ENCODE data around the gene POLD4.
"Not testable (repeated sequence)": the region's sequence is repeated elsewhere in the genome, so short reads cannot be mapped to it uniquely, and the experiment has no call there.

The POLD4 gene

GRCh38 chr11:67353317-67354074, at the start of gene POLD4:
POLD4 (minus strand) TSS chr11:67353546; CDS start chr11:67353399, 147 bp downstream.
- DNase-seq = peak; percentile 40

DNA sequence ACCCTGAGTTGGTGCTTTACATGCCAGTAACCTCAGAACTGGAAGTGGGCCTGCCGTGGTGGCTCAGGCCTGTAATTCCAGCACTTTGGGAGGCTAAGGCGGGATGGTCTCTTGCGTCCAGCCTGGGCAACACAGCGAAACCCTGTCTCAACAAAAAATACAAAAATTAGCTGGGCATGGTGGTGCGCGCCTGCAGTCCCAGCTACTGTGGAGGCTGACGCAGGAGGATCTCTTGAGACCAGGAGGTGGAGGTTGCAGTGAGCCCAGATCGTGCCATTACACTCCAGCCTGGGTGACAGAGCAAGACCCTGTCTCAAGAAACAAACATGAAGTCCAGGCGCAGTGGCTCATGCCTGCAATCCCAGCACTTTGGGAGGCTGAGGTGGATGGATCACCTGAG, 49.7 kb upstream of the POLD4 start:
- DNase-seq = not testable (repeated sequence)

DNA sequence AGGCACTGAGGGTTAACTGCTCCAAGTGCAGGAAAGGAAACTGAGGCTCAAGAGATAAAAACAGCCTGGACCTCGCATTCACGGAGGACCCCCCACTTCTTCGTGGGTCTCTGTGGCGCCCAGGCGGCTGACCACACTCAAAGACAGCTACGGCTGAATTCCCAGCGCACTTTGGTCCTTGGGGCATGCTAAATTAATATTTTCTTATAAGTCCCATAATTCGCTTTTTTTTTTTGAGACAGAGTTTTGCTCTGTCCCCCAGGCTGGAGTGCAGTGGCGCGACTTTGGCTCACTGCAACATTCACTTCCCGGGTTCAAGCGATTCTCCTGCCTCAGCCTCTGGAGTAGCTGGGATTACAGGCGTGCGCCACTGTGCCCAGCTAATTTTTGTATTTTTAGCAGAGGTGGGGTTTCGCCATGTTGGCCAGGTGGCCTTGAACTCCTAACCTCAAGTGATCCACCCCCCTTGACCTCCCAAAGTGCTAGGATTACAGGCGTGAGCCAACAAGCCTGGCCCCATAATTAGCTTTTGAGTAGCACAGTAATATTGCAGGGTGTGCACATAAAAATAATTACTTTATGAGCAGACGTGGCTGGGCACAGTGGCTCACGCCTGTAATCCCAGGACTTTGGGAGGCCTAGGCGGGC, 49.0 kb upstream of the POLD4 start:
- DNase-seq = not testable (repeated sequence)

- DNase-seq = peak; percentile 55
Observed at GRCh38 chr11:67401495-67402191, 48.3 kb upstream of the POLD4 start, which contains the start of gene PPP1CA. PPP1CA (minus strand) TSS chr11:67401858; CDS start chr11:67401782, 76 bp downstream.

GRCh38 chr11:67400942-67401494, 47.7 kb upstream of the POLD4 start:
- no peak for DNase-seq

- no peak for DNase-seq
Observed at GRCh38 chr11:67400251-67400941, 47.0 kb upstream of the POLD4 start.

DNA sequence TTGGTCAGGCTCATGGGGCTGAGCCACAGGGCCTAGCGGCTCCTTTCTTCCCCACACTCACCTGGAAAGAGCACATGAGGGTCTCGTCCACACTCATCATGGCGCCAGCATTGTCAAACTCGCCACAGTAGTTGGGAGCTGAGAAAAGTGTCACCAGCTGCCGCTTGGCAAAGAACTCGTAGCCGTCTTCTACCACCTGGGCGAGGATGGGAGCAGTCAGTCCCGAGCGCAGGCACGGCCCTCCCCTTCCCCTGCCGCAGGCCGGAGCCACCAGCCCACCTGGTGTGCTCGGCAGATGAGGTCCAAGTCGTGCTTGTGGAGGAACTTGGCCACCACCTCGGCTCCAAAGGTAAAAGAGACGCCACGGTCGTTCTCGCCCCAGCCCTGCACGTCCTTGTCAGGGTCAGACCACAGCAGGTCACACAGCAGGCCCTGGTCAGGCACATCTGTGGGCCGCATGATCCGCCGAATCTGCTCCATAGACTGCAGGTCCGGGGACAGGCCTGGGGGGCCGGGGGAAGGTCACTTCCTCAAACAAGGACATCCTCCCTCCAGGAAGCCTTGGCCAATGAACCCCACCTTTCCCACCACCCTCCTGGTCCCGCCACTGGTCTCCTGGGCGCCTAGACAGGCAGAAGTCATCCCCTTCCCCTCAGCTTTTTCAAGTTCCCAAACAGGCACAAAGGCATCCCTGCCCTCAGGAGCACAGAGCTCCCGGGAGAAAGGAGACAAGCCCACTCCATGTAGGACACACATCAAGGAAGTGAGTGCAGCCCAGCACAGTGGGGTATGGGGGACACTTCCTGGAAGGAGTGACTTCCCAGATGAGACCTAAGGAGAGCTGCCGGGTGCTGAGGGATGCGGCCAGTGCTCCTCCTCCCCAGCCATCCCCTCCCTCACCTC, 45.6 kb upstream of the POLD4 start:
- no peak for DNase-seq

DNA sequence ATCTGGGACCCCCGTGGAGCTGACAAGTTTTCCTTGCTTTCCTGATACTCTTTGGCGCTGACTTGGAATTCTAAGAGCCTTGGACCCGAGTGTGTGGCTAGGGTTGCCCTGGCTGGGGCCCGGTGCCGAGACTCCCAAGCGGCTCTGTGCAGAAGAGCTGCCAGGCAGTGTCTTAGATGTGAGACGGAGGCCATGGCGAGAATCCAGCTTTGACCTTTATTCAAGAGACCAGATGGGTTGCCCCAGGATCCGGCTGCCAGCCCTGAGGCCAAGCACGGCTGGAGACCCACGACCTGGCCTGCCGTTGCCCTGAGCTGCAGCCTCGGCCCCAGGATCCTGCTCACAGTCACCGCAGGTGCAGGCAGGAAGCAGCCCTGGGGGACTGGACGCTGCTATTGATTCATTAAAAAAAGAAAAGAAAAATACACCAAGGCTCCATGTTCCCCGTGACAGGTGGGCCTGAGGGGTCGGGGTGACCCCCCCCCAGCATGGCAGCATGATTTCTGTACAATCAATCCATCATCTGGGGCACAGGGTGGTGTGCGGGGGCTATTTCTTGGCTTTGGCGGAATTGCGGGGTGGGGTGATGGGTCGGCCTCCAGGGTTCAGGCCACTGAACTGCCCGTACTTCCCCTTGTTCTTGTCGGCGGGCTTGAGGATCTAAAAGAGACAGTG, 44.8 kb upstream of the POLD4 start:
- no peak for DNase-seq

DNA sequence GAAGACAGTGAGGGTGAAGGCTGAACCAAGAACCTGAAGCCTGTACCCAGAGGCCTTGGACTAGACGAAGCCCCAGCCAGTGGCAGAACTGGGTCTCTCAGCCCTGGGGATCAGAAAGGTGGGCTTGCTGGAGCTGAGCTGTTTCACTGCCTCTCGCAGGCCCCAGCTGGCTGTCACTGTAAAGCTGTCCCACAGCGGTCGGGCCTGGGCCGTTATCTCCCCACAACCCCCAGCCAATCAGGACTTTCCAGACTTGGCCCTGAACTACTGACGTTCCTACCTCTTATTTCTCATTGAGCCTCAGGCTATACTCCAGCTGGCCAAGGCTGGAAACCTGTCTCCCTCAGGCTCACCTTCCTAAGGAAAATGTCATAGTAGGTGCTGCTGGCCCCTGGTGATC, 44.2 kb upstream of the POLD4 start:
- no peak for DNase-seq

DNA sequence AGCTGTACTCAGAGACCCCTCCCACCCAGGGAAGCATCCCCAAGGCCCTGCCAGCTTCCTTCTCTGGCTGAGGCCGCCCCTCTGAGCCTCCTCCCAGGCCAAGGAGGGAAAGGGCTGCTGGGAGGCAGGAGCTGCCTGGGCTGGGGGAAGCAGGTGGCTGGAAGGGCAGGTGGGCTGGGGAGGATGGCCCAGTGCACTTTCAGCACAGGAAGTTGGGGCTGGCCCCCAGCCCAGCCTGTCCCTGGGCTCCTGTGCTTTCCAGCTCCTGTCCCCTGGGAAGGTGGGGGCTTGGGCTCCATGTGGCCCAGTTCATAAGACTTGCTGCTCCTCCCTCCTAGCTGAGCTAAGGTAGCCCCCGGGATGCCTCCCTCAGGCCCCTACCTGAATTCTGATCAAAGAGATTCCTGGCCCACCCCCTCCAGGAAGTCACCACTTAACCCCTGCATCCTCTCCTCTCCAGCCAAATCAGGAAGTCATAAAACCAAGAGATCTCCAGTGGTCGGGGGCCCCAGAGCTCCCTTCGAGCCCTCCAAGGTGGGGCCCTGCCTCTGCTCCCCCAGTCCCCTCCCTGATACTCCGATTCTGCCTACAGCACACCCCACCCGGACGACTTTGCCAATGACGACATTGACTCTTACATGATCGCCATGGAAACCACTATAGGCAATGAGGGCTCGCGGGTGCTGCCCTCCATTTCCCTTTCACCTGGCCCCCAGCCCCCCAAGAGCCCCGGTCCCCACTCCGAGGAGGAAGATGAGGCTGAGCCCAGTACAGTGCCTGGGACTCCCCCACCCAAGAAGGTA, 43.4 kb upstream of the POLD4 start:
- no peak for DNase-seq

DNA sequence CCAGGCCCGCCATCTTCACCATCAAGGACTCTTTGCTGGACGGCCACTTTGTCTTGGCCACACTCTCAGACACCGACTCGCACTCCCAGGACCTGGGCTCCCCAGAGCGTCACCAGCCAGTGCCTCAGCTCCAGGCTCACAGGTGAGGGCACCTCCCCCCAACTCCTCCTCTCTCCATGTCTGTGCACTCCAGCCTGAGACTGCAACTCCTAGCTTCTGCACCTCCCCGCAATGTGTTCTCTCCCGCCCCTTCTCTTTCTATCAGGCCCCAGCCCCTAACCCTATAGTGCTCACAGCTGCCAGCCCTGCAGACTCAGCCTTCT, 42.9 kb upstream of the POLD4 start:
- no peak for DNase-seq

- no peak for DNase-seq
Observed at GRCh38 chr11:67395555-67396258, 42.4 kb upstream of the POLD4 start.

GRCh38 chr11:67393990-67394389, 40.6 kb upstream of the POLD4 start:
- DNase-seq = no peak

GRCh38 chr11:67393437-67393836, 40.1 kb upstream of the POLD4 start:
- no peak for DNase-seq

GRCh38 chr11:67392183-67392715, 38.9 kb upstream of the POLD4 start:
- no peak for DNase-seq

DNA sequence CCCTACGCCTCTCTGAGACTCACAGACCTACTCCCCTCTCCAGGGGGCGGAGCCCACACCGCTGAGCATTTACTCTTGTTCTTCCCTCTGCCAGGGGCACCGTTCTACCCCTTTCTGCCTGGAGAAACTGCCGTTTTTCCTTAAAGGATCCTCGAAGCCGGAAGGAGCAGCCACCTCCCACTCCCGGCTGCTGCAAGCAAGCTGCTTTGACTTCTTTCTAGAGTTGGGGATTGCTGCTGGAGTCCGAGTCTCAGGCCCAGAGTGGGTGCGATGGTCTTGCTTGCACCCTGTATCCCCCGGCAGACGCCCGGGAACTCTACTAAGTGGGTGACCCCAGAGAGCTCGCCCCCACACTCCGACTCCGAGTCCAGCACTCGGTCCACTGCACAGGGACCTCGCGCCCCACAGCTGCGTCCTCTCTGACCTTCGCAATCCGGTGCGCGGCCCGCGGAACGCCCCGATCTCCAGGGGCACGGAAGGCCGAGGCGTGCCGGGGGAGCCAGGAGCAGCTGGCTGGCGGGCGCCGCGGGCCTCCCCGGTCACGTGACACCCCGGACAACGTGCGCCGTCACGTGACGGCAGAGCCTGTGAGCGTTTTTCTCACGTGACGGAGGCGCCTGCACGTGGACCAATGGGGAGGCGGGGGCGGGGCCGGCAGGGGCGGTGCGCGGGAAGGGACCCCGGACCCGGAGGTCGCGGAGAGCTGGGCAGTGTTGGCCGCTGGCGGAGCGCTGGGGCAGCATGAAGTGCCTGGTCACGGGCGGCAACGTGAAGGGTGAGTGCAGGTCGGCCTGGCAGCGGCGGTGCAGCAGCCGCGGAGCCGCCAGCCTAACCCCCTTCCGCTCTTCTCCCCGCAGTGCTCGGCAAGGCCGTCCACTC, 38.2 kb upstream of the POLD4 start, which contains the start of gene RAD9A:
RAD9A (plus strand) TSS at position 683 of the 879 bp plus-strand sequence; CDS start at position 742, 59 bp downstream.
- peak; percentile 29 for DNase-seq

- DNase-seq = no peak
Observed at GRCh38 chr11:67390947-67391303, 37.6 kb upstream of the POLD4 start.

GRCh38 chr11:67389477-67389876, 36.1 kb upstream of the POLD4 start:
- DNase-seq = no peak
